Suprapubic skin (tissue), 3 donors: Measurements from ENCODE around the gene GIT2.

Experiments used
- EP300 ChIP-seq: sonication (generic); formaldehyde crosslinking; IDR thresholded peaks from one replicate; pipeline ENCODE4 v1.6.1; 2017; ENCODE audit warnings: antibody characterized with exemption
- POLR2A ChIP-seq, 2 donors: fragments of 450-650 bp; IDR thresholded peaks; one replicate each; pipeline ENCODE4 v1.6.1; 2017; ENCODE audit warnings: antibody characterized with exemption in 2 of 2, mild to moderate bottlenecking in 2 of 2, moderate library complexity in 2 of 2
- TF ChIP-seq, protein P1 (sequence below), 2 donors: fragments of 200-600 bp in 1 of 2; fragments of 450-650 bp in 1 of 2; sonication (generic) in 1 of 2; IDR thresholded peaks; one replicate each; pipeline ENCODE4 v1.5.1; 2016 to 2019; ENCODE audit warnings: antibody characterized with exemption in 2 of 2, mild to moderate bottlenecking in 1 of 2, moderate library complexity in 1 of 2

DNA sequence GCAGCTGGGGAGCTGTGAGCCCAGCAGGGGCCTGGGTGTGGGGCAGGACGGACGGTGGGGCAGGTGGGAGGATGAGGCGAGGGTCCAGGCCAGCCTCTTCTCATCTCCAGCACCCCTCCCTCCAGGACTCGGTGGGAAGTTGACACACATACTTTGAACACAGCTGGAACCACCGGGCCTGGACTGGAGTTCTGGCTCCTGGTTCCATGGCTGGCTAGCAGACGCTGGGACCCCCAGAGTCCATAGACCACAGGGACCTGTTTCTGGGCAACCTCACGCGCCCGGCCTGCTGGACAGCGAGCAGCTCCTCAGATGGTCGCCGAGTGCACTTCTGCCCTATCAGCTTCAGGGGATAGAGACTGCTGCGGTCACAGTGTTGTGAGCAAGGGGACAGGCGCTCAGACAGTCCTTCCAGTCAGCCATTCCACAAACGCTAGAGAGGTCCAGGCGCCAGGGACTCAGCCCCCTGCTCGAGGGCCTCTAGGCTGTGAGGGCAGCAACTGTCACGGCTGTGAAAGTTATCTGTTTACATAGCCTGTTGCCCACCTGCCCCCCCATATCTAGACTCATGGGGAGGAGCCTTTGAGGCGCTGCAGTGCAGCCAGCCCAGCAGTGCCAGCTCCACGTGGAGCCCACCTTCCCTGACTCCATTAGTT lies 70.9 kb downstream of the GIT2 start:
- TF ChIP-seq, protein P1, sequence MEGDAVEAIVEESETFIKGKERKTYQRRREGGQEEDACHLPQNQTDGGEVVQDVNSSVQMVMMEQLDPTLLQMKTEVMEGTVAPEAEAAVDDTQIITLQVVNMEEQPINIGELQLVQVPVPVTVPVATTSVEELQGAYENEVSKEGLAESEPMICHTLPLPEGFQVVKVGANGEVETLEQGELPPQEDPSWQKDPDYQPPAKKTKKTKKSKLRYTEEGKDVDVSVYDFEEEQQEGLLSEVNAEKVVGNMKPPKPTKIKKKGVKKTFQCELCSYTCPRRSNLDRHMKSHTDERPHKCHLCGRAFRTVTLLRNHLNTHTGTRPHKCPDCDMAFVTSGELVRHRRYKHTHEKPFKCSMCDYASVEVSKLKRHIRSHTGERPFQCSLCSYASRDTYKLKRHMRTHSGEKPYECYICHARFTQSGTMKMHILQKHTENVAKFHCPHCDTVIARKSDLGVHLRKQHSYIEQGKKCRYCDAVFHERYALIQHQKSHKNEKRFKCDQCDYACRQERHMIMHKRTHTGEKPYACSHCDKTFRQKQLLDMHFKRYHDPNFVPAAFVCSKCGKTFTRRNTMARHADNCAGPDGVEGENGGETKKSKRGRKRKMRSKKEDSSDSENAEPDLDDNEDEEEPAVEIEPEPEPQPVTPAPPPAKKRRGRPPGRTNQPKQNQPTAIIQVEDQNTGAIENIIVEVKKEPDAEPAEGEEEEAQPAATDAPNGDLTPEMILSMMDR (IDR thresholded peaks at IDR 0.05): no peak
- no peak for TF ChIP-seq POLR2A (IDR thresholded peaks at IDR 0.05)
- no peak for TF ChIP-seq EP300
